PFSK-1 (cell line): ENCODE results near the gene PYGL.

Source experiments
- FOXP2 ChIP-seq: optimal IDR thresholded peaks from 2 replicates; pipeline ENCODE3; 2011; ENCODE audit warnings: borderline replicate concordance, control low read depth, inconsistent platforms; ENCODE audit not compliant: insufficient read depth; ENCODE audit errors: extremely low read length, extremely low read depth
- POLR2AphosphoS5 ChIP-seq: IDR thresholded peaks from 2 replicates; pipeline ENCODE4 v1.6.1; 2012; ENCODE audit warnings: low read depth, mild to moderate bottlenecking, control low read depth, low read length, moderate library complexity
- REST ChIP-seq, 2 experiments: IDR thresholded peaks; 2 replicates each; pipeline versions ENCODE4 v1.6.1 to v1.8.0; 2011 to 2012; ENCODE audit warnings: low read depth in 2 of 2, low read length in 2 of 2, control low read depth in 1 of 2, inconsistent platforms in 1 of 2, mild to moderate bottlenecking in 1 of 2, moderate library complexity in 1 of 2; ENCODE audit not compliant: insufficient read depth in 1 of 2
- SIN3A ChIP-seq: IDR thresholded peaks from 2 replicates; pipeline ENCODE4 v1.6.1; 2012; ENCODE audit warnings: mild to moderate bottlenecking, low read length, moderate library complexity, borderline replicate concordance; ENCODE audit not compliant: insufficient read depth
- TAF1 ChIP-seq: IDR thresholded peaks from 2 replicates; pipeline ENCODE4 v1.6.1; 2012; ENCODE audit warnings: low read length, control low read depth, borderline replicate concordance; ENCODE audit not compliant: insufficient read depth

Gene PYGL

GRCh38 chr14:50979941-50980850 lies 35.9 kb upstream of the PYGL start:
- TF ChIP-seq FOXP2 (no peak), TAF1 (no peak), SIN3A (no peak), REST (IDR thresholded peaks at IDR 0.05; ENCODE audit: insufficient read depth in 1 of 2, low read depth in 2 of 2, low read length in 2 of 2) (no peak), POLR2AphosphoS5 (no peak)

GRCh38 chr14:50978888-50979287 lies 34.6 kb upstream of the PYGL start:
- no peak for TF ChIP-seq FOXP2
- TF ChIP-seq SIN3A, result no peak
- TF ChIP-seq POLR2AphosphoS5, result no peak
- no peak for TF ChIP-seq REST (IDR thresholded peaks at IDR 0.05; ENCODE audit: insufficient read depth in 1 of 2, low read depth in 2 of 2, low read length in 2 of 2)
- no peak for TF ChIP-seq TAF1

DNA sequence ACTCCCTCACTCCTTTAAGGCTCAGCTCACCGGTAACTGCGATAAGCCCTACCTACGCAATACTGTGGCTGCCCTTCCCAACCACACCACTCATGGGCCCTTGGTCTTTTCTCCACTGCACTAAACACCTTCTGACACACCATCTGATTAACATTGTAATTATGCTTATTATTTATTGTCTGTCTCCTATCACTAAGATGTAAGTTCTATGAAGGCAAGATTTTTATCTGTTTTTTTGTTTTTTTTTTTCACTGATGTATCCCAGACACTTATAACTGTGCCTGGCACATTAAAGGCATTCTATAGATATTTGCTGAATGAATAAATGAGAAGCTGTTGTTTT lies 34.2 kb upstream of the PYGL start:
- TF ChIP-seq TAF1 (no peak), FOXP2 (no peak), POLR2AphosphoS5 (no peak), SIN3A (no peak), REST (IDR thresholded peaks at IDR 0.05; ENCODE audit: insufficient read depth in 1 of 2, low read depth in 2 of 2, low read length in 2 of 2) (no peak)

GRCh38 chr14:50977863-50978528 lies 33.7 kb upstream of the PYGL start:
- TF ChIP-seq TAF1 (no peak), POLR2AphosphoS5 (no peak), FOXP2 (no peak), REST (IDR thresholded peaks at IDR 0.05; ENCODE audit: insufficient read depth in 1 of 2, low read depth in 2 of 2, low read length in 2 of 2) (no peak), SIN3A (no peak)
